Epithelial cell of prostate (primary cell): ENCODE results near the gene RIC8A.
"Not testable (repeated sequence)": the region's sequence is repeated elsewhere in the genome, so short reads cannot be mapped to it uniquely, and the experiment has no call there.

Experiments used
- DNase-seq: peaks from one replicate; pipeline ENCODE4 v3.0.0-alpha.2; 2011; ENCODE audit warnings: low read depth, low spot score
- H3K27ac ChIP-seq: fragments of 450-650 bp; 2 replicates; pipeline ENCODE4 v1.5.1; 2017; ENCODE audit warnings: mild to moderate bottlenecking

RIC8A gene

DNA sequence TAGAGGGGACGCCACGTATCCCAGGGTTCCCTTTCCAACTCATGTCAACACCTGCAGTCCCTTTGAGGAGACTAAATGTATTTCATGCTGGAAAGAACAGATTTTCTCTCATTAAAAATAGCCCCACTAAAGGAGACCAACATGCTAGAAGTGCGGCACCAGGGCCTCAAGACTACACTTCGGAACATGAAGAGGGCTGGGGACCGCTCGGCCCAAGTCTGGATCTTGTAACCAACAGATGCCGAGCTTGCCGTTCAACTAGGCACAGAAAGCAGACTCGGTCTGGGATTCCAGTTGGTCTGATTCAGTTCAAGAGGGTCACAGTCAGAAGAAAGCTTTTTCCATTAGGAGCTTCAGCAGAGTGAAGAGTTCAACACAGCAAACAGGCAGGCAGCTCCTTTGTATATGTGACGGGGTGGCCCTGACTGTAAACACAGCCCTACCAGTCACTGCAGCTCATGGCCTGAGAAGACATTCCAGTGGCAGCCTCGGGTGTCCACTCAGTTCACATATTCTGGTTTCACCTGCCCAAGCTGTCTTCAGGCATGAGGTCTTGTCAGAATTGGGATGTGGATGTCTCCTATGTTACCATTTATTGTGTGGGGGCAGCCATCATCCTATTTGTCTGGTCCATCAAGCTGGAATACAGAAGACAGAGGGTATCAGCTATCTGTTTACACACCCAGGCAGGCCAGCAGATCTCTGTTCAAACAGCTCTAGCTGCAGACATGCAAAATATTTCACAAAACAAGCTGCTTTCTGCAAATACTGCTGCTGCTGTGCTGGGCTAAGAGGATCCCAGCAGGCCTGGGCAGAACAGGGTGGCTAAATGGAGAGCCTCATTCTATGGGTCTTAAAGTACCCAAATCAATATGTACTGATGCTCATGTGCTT, 8.8 kb downstream of the RIC8A start:
- peak overlapping the region; percentile 52 for H3K27ac ChIP-seq
- DNase-seq, result no peak

DNA sequence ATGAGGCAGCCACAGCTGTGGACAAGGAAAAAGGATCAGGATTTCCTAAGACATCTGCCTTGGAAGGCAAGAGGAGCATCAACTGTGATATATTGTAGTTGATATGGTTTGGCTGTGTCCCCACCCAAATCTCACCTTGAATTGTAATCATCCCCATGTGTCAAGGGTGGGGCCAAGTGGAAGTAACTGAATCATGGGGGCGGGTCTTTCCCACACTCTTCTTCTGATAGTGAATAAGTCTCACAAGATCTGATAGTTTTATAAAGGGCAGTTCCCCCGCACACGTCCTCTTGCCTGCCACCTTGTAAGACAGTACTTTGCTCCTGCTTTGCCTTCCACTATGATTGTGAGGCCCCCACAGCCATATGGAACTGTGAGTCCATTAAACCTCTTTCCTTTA, 10.2 kb downstream of the RIC8A start:
- peak overlapping the region; percentile 52 for H3K27ac ChIP-seq
- DNase-seq, result no peak

DNA sequence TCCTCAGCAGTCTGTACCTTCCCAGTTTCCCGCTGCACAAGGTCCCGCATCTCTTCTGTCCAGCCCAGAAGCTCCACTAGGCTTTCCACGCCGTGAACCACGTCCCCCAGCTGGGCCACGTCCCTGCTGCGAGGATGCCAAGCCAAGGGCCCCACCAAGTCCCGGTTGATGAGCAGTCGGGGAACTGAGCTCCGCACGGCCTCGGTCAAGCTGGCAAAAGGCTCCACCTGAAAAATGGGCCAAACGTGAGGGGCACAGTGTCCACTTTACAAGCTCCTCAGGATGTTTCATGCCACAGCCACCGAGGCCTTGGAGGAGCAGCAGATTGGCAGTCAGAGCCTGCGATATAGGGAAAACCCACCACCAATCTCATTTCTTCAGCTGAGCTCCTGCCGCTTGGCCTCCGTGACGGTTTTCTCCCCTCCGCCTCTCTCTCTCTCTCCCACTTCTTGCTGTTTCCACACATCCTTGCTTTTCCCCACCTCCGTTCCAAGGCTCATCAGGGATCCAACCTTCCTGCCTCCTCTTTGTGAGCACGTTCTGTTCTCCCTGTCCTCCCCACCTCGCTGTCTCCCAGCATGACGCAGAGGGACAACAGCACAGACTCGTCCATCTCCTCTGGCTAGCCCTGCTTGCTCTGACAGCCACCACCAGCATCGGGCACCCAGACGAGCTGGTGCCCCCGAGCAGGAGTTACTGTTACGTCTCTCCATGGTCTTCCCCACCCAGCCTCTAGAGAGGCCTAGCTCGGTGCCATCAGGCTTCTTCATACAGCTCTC, 11.5 kb downstream of the RIC8A start:
- H3K27ac ChIP-seq, result no peak overlapping the region
- DNase-seq, result no peak

DNA sequence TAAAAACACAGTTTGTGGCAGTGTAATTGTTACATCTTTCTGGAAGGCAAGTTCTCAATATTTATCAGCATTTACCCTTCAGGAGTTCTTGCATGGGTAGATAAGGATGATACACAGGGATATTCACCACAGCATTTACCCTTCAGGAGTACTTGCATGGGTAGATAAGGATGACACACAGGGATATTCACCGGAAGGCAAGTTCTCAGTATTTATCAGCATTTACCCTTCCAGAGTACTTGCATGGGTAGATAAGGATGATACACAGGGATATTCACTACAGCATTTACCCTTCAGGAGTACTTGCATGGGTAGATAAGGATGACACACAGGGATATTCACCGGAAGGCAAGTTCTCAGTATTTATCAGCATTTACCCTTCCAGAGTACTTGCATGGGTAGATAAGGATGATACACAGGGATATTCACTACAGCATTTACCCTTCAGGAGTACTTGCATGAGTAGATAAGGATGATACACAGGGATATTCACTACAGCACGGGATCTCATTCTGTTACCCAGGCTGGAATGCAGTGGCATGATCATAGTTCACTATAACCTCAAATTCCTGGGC, 13.2 kb downstream of the RIC8A start:
- DNase-seq, H3K27ac ChIP-seq: not testable (repeated sequence)

DNA sequence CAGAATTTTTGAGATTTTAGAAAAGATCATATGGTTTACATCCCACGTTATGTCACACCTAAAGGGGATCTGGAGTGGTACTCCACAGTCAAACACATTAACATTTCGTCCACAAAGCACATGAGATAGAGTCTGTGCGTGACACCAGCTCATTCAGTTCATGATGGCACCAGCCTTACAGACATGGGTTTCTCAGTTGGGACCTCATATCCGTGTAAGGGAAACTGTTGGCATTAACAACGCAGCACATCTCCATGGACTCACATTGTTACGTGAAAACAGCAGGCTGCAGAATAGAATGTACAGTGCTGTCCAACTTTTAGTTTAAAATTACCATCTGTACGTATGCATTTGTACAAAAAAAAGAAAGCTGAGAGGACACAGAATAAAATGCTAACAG, 14.0 kb downstream of the RIC8A start:
- no peak for DNase-seq
- H3K27ac ChIP-seq, result no peak overlapping the region

DNA sequence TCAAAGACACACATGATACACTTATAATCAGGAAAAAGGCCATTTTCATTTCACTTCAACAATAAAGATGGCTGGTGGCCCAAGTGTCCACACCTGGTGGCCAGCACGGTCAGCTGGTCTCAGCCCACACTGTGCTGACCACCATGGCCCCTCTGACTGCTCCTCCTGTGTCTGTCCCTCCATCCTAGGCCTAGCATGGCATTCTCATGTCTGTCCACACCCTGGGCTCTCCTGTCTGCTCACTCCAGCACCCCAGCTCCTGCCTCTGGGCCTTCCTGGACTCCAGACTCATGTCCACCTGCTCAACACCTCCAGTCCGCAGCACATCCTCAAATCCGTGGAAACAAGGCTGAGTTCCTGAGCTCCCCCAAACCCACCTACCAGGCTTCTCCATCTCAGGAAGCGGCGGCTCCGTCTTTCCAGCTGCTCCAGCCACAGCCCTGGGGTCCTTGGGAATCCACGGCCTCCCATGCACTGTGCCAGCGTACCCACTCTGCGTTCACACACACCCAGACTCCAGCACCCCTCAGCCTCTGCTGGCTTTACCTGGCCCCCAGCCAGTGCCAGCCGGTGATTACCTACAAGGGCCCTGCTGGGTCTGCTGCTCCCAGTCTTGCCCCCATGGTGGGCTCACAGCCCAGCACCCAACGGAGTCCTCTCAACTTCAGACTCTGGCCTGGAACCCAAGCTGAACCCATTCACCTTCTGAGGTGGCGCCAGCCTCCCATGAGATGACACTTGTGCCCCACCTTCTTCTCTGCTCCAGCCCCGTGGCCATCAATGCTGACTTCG, 14.7 kb downstream of the RIC8A start:
- DNase-seq, result no peak
- H3K27ac ChIP-seq, result no peak overlapping the region

DNA sequence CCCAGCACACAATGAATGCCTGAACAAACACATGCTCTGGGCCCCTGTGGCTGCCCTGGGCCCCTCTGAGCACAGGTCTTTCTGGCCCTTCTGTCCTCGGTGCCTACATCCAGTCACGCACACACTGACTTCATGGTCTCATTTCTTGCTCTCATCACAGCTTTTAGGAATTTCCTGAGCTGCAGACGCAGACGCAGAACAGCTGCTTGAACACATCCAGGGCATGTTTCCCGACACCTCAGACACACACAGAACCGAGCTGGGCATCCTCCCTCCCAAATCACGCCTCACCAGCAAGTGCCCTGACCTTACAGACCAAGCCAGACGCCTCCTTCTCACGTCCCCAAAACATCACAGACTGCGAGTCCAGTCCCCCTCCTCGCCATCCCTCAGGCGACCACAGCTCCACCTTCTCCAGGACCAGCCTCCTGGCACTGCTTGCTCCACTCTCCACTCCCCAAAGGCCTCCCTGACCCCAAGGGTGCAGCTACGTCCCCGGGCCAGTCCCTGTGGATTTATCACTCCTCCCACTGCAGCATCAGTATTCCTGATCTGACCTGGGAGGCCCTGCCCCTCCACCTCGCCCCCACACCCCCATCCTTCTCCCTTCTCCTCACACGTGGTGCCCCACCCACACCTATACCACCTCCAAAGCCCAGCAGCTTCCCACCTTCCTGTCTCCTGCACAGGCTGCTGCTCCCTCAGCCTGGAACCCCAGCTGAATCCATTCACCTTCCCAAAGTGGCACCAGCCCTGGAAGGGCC, 15.7 kb downstream of the RIC8A start:
- no peak for DNase-seq
- H3K27ac ChIP-seq, result no peak overlapping the region

DNA sequence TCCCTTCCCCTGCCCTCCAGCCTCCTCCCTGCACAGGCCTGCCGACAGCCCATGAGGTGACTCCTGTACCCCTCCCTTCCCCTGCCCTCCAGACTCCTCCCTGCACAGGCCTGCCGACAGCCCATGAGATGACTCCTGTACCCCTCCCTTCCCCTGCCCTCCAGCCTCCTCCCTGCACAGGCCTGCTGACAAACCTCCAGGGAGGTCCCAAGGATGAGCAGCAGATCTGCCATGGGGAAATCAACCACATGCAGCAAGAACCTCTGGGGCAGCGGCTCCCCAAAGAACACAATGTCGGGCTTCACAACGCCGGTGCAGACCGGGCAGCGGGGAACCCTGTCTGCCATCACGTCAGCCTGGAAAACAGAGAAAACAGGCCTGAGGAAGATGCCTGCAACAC, 16.4 kb downstream of the RIC8A start:
- no peak overlapping the region for H3K27ac ChIP-seq
- DNase-seq, result no peak

DNA sequence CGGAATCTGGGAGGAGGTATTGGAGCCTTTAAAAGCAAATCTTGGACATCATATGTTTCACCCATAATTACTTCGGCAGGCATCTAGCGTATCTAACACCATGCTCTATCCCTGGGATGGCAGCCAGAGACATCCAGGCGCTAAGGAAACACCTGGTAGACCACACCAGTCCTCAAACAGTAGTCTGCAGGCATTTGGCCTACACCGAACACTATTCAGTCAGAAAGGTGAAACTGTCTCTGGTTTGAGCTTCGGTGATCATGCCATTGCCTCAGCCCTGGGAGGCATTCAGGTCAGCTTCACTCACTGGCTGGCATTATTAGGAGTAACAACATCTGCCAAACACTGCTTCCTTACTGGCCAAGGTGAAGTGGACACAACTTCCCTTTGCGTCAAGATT, 16.9 kb downstream of the RIC8A start:
- DNase-seq, result no peak
- H3K27ac ChIP-seq, result no peak overlapping the region

DNA sequence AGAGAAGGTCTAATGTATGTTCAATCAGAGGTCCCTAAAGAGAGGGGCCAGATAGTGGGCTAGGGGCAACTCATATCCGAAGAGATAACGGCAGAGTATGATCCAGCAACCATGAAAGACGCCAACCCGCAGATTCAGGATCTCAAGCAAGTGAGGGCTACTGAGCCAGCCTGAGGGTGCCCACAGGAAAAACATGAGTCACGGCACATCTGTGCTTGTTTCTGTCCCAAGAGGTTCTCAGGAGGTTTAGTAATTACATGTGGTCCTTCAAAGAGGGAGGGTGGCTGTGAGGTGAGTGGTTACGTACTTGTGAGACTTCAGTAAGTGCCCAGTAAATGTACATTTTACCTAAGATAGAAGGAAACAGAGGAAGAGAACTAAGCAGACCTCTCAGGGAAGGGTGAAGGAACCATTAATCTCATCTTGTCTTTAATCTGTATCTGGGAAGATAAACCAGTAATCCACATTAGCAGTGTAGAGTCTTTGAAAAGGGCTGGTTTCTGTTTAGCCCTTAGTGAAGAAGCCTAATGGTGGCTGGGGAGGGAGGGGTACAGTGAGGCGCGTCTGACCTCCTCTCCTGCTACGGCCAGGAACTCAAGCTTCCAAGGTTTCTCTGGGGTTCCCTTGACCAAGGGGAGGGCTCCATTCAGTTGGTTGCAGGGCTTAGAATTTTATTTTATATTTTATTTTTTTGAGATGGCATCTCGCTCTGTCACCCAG, 18.4 kb downstream of the RIC8A start:
- no peak for DNase-seq
- H3K27ac ChIP-seq, result no peak overlapping the region

DNA sequence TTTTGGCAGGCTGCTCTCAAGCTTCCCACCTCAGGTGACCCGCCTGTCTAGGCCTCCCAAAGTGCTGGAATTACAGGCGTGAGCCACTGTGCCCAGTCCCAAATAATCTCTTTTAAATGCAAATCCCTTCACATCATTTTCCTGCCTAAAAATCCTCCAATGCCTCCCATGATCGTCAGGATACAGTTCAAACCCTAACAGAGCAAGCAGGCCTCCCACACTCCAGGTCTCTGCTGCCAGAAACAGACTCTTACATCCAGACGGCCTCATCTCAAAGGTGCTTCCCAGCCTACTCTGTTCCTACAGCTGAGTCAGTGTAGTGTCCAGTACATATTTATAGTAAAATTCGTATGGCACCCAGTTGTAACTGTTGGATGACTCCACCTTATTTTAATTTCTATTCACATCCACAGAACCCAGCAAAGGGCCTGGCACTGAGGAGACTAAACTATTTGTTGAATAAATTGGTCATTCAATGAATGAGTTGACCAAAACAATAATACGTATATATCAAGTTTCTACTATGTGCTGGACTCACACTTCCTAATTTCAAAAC, 20.4 kb downstream of the RIC8A start:
- no peak for DNase-seq
- H3K27ac ChIP-seq, result no peak overlapping the region

DNA sequence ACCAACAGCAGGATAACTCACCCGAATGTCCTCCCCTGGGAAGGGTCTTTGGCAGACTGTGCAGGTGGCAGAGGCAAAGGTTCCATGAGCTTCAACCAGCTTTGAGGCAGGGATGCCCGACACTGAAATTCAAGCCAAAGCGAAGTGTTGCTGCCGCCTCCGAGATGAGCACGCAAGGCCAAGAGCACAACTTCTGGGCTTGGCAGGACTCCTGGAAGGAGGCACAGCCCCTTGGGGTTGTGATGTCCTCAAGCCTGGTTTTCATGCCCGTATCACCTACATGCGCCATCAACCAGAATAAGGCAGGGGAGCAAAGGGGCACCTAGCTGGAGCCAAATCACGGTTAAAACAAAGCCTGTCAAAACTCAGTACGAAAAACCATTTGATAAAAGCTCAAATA, 22.9 kb downstream of the RIC8A start:
- no peak for DNase-seq
- no peak overlapping the region for H3K27ac ChIP-seq

DNA sequence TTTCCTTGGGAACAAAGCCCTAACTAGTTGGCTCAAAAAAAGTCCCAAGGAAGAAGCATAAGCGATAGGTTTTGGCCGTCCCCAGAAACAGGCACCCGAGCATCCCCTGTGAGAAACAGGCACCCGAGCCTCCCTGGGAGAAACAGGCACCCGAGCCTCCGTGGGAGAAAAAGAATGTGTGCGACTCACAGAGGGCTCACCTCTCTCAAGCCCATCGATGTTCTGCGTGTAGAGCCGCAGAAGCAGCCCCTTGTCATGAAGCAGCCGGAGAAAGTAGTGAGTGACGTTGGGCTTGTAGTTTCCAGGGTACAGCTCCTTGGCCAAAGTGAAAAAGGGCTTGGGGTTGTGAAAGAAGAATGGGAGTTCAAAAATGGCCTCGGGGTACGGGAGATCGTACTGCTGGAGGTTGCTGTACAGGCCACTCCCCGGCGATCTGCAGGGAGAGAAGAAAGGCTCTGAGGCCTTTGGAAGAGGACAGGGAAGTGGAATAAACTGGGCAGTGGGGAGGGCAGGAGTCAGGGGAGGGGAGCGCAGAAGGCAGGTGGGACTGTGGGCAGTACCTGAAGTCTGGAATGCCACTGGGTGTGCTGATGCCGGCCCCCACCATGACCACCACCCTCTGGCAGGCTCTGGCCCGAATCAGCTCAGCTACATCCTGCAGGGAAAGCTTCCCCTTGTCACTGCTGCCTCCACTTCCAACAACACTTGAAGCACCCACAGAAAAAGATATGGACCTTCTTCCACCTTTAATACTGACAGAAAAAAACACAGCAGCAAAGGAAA, 25.5 kb downstream of the RIC8A start:
- no peak for DNase-seq
- H3K27ac ChIP-seq, result no peak overlapping the region

DNA sequence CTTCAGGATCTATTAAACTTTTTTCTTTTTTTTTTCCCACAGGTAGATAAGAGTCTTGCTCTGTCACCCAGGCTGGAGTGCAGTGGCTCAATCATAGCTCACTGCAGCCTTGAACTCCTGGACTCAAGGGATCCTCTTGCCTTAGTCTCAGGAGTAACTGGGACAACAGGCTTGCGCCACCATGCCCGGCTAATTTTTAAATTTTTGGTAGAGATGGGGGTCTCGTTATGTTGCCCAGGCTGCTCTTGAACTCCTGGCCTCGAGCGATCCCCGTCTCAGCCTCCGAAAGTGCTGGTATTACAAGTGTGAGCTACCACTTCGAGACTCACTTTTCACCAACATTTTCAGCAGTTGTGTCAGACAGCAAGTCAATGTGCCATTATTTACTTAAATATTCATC, 27.7 kb downstream of the RIC8A start:
- H3K27ac ChIP-seq, result no peak overlapping the region
- no peak for DNase-seq

DNA sequence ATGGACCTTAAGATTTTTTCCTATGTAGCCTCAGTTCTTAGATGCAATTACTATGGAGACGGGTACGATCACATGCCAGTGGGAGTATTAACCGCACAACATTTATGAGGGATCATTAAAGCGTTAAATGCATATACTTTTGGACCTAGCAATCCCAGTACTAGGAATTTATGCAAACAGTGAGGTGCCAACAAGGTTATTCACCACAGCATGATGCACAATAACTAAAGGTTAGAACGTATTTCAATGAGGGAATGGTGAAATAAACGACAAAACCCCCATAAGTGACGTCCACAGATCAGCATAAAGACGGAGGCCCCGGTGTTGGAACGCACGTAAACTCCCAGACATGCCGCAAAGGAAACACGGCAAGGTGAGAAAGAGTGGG, 28.1 kb downstream of the RIC8A start:
- H3K27ac ChIP-seq, result peak overlapping the region; percentile 93
- no peak for DNase-seq

DNA sequence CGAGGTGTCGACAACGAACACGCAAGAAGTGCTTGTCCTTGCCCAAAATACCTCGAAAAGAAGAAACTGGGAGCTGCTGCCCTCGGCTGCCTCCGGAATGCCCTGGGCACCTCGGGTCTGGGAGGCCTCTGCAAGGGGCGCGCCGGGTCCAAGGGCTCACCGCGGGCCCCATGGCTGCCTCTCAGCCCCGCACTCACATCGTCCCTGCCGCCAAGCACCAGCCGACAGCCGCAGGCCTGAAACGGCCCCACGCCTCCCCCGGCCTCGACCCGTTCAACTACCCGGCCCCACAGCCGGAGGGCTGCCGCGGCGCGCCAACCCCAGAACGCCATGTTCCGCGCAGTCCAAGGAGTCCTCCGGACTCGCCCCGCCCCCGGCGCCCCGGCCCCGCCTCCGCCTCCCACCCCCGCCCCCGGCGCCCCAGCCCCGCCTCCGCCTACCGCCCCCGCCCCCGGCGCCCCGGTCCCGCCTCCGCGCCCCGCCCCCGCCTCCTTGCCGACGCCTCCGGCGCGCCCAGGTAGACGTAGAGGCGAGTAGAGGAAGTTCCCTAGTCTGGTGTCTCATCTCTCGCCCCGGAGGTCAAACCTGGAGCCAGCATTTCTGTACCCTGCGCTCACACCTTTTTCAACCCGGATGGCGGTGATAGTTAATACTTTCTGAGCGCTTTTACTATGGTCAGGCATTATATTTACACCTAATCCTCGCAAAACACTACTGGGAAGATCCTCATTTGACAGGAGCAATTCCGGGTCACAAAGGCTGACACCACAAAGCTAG, 28.7 kb downstream of the RIC8A start, which contains the start of gene SIRT3:
SIRT3 (minus strand) TSS at position 346 of the 777 bp plus-strand sequence; CDS start at position 332, 14 bp downstream.
- peak within 1 kb of the TSS; percentile 93 for H3K27ac ChIP-seq

More for the DNA sequence above, 28.7 kb downstream of the RIC8A start, which contains the start of gene SIRT3:
- DNase-seq, result peak; percentile 48
